HG02840 (cell line): ENCODE results near the gene EPHA3.
A peak's percentile ranks its signal among the peaks of the same experiment; 100 is the strongest.

Source experiments
- ATAC-seq: cut with Tn5 transposase; IDR thresholded peaks from one replicate; pipeline ENCODE4 v1.9.1; 2021; ENCODE audit warnings: mild to moderate bottlenecking, moderate library complexity, moderate number of reproducible peaks; ENCODE audit not compliant: unreplicated experiment, low FRiP score

Gene EPHA3

GRCh38 chr3:89107461-89108290, at the start of gene EPHA3:
Gene EPHA3 (plus strand): TSS chr3:89107621. CDS start chr3:89107749, 128 bp downstream.
- ATAC-seq: peak; percentile 93

GRCh38 chr3:89058371-89058770, 49.0 kb upstream of the EPHA3 start:
- no peak for ATAC-seq

- ATAC-seq: no peak
Observed at GRCh38 chr3:89059211-89059925, 48.1 kb upstream of the EPHA3 start.

GRCh38 chr3:89061259-89061658, 46.2 kb upstream of the EPHA3 start:
- ATAC-seq: no peak

GRCh38 chr3:89067736-89068135, 39.7 kb upstream of the EPHA3 start:
- ATAC-seq: no peak

GRCh38 chr3:89072642-89073041, 34.8 kb upstream of the EPHA3 start:
- ATAC-seq: no peak

- ATAC-seq: no peak
Observed at GRCh38 chr3:89079944-89080343, 27.5 kb upstream of the EPHA3 start.

GRCh38 chr3:89087851-89088250, 19.6 kb upstream of the EPHA3 start:
- ATAC-seq: no peak

- no peak for ATAC-seq
Observed at GRCh38 chr3:89098173-89098572, 9.2 kb upstream of the EPHA3 start.

- peak; percentile 95 for ATAC-seq
Observed at GRCh38 chr3:89098964-89099585, 8.3 kb upstream of the EPHA3 start.

GRCh38 chr3:89101251-89101650, 6.2 kb upstream of the EPHA3 start:
- ATAC-seq: no peak

- no peak for ATAC-seq
Observed at GRCh38 chr3:89101921-89102320, 5.5 kb upstream of the EPHA3 start.

- ATAC-seq: no peak
Observed at GRCh38 chr3:89104499-89104898, 2.9 kb upstream of the EPHA3 start.

GRCh38 chr3:89105503-89105902, 1.9 kb upstream of the EPHA3 start:
- ATAC-seq: no peak

- ATAC-seq: no peak
Observed at GRCh38 chr3:89108291-89108550, 800 bp downstream of the EPHA3 start.

- ATAC-seq: no peak
Observed at GRCh38 chr3:89113344-89113743, 5.9 kb downstream of the EPHA3 start.

- peak; percentile 73 for ATAC-seq
Observed at GRCh38 chr3:89113893-89114840, 6.7 kb downstream of the EPHA3 start.

GRCh38 chr3:89114841-89115223, 7.4 kb downstream of the EPHA3 start:
- no peak for ATAC-seq

- no peak for ATAC-seq
Observed at GRCh38 chr3:89116476-89116875, 9.1 kb downstream of the EPHA3 start.

- no peak for ATAC-seq
Observed at GRCh38 chr3:89138048-89138447, 30.6 kb downstream of the EPHA3 start.

- ATAC-seq: no peak
Observed at GRCh38 chr3:89139870-89140269, 32.4 kb downstream of the EPHA3 start.
